GM19438 (cell line): ENCODE measurements around the gene SLC5A11.

Experiments used
- ATAC-seq: cut with Tn5 transposase; IDR thresholded peaks from one replicate; pipeline ENCODE4 v1.9.1; 2021; ENCODE audit warnings: low read depth; ENCODE audit not compliant: unreplicated experiment

SLC5A11 gene

DNA sequence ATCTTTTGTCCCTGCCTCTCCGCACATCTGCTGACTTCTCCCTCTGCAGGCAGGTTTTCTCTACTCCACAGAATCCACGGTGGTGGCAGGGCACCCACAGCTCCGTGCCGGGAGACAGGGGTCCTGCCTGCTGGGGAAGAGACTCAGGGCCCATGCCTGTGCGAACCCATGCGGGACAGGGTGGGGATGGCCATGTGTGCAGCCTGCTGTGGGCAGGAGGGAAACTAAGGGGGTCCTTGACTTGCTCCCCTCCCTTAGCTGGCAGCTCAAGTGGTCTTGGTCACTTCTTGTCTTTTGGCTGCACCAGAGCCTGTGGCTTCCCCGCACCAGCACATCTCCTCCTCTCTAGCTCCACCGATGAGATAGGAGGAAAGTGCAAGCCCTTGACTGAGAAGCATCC lies 69.8 kb downstream of the SLC5A11 start:
- ATAC-seq = no peak

DNA sequence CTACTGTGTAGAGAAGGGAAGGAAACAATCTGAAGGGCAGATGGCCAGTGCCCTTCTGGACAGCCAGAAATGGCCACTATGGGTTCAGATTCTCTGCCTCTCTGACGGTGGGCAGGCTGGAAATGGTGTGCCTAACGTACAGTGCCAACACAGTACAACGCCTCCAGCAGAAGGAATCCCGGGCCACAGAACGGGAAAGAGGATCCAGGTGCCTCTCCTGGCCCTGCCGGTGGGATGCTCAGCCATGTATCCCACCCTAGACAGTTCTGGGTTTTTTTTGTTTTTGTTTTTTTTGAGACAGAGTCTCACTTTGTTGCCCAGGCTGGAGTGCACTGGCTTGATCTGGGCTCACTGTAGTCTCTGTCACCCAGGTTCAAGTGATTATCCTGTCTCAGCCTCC lies 71.5 kb downstream of the SLC5A11 start:
- no peak for ATAC-seq

DNA sequence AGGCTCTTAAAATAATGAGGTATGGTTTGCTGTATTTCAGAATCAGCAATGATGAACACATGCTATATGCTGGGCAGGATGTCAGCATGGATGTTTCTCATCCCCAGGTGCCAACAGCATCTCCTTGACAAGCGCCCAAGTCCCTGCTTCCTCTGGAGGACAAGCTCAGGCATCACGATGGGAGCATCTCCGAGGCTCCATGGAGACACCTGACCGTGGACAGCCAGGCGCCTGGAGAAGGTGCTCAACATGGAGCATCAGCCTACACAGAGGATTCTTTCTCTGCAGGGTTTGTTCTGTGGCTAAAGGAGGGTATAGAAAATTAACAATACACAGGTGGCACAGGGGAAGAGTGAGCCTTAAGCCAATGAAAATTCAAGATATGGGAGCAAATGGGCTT lies 72.1 kb downstream of the SLC5A11 start:
- ATAC-seq = no peak

DNA sequence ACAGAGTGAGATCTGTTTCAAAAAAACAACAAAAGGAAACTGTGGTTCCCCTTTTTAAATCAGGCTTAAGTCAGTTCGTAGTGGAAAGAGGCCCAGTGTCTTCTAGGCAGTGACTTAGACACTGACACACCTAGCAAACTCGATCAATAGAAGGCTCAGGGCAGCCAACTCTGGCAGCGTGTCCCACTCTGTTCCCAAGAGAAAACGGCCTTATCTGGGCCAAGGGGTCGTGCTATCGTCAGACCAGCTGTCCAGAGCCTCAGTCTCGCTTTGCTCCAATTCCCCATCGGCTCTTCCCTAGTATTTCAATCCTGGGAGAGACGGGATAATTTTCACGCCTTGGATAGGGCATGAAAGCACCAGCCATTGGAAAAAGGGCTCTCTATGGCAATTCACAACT lies 72.9 kb downstream of the SLC5A11 start:
- no peak for ATAC-seq

DNA sequence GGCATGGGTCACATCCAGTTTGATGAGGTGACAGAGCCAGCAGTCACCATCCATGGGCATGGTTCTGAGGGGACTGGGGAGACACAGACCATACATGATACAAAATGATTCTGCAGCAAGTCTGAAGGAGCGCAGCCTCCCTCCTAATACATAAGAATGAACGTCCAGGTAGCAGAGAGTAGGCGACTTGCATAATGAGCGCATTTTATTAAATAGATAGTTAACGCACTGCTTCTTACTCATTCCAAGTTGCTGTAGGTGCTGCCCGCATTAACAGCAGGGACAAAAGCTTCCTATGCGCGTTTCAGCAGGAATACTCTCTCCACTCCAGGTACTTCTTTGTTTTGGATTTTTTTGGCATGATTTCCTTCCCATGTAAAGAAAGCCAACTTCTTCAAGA lies 73.8 kb downstream of the SLC5A11 start:
- ATAC-seq = no peak

DNA sequence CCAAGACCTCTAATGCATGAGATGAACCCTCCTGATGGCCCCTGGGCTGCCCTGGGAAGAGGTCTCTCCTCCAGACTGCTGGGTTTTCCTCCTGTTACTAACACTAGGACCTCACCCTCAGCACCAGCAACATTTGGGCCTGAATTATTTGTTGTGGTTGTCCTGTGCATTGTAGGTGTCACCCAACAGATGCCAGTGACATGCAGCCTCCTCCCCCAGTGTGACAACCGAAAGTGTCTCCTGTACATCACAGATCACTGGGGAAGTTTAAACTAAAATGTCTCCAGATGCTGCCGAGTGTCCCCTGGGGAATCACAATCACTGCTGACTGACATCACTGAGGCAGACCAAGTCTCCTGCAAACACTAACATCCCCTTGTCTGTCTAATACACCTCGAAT lies 74.8 kb downstream of the SLC5A11 start:
- no peak for ATAC-seq

DNA sequence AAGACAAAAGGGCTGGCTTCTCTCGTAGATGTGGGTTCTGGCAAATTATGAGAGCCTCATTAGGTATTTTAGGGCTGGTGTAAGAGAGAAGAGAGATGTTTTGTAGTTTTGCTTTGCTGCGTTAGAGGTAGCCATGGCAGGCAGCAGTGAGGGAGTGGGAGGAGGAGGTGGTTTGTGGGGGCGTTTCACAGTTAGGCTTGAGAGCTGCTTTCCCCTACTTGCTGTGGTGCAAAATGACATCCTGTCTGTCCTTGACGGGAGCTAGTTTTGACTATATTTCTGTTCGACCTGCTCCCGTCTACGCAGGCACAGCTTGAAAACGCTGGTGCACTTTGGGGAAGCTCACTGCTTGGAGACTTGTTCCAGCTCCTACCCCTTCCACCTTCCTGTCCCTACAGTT lies 75.5 kb downstream of the SLC5A11 start:
- ATAC-seq = no peak

DNA sequence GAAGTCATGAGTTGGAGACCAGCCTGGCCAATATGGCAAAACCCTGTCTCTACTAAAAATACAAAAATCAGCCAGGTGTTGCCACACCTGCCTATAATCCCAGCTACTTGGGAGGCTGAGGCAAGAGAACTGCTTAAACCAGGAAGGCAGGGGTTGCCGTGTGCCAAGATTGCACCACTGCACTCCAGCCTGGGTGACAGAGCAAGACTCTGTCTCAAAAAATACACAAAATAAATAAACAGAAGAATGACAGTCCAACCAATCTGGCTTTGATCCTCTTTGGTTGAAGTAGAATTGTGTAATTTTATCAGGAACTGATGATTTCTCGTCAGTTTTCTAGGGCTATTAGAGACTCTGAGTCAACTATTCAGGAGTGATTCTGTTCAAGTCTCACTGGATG lies 79.4 kb downstream of the SLC5A11 start:
- no peak for ATAC-seq

DNA sequence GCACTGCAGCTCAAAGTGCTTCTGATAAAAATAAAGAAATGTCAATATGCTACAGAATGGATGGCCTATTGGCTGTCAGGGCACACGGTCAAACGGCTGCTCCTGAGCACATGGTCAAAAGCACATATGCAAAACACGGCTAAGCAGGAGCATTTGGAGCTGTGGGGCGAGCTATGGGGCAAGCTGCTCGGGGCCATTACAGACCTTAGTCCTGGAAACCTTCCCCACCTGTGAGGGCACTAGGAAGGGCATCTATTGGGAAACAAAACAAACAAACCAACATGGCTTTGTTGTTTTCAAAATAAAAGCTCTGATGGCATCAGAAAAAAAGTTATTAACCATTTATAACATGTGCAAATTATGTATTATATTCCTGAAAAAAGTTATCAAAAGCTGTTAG lies 83.6 kb downstream of the SLC5A11 start:
- ATAC-seq = no peak

DNA sequence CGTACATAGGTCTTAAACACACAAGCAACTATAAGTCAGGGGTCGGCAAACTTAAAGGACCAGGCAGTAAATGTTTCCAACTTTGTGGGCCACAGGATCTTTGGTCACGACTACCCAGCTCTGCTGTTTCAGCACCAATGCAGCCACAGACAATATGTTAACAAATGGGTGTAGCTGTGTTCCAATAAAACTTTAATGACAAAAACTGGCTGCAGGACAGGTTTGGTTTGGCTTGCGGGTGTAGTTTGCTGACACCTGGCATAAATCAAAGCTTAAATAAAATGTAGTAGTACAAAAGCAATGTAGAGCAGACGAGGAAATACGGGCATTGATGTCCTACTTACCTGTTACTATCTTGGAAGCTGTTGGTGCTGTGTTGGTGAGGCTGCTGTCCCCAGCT lies 84.7 kb downstream of the SLC5A11 start:
- ATAC-seq = no peak

DNA sequence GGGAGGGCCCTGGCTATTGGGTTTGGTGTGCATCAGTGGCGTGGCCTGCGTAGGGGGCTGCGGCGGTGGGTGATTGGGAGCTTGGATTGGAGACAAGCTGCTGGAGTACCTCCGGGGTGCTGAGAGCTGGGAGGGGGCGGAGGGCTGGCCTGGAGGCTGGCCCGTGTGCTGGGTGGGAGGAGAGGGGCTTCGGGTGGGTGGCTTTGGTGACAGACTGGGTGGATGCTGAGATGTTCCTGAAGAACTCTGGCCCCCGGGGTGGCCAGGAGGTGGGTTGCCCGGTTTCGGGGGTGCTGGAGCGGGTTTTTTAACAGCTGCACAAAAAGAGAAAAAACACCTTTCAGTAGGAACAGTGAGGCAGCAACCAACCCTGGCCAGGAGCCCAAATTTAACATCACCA lies 85.3 kb downstream of the SLC5A11 start:
- no peak for ATAC-seq

DNA sequence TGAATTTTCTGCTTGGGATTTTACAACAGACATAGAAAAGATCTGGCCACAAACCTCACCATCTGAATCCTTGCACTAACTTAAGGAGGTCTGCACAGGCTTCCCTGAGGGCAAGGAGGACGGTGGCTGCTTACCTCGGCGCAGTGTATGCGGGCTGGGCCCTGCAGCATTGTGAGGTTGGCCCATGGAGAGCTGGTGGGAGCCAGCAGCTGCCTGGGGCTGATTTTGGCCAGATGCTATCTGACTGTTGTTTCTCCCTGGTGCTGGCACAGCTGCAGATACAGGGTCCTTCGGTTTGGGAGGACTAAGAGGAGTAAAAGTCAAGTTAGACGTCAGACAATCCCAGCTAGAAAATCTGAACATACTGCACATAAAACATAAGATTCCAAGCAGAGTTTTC lies 89.6 kb downstream of the SLC5A11 start:
- ATAC-seq = no peak

DNA sequence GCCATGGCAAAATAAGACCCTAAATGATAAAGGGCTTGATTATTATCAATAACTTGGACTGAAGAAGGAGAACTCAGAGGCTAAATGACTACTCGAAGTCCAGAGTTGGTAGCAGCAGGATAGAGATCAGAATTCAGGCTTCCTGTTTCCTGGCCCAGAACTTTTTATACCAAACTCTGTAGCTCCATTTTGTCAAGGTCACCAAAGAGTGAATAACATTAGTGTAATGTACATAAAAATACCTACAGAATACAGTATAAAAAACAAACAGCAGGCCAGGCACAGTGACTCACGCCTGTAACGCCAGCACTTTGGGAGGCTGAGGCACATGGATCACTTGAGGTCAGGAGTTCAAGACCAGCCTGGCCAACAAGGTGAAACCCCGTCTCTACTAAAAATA lies 90.4 kb downstream of the SLC5A11 start:
- ATAC-seq = no peak

DNA sequence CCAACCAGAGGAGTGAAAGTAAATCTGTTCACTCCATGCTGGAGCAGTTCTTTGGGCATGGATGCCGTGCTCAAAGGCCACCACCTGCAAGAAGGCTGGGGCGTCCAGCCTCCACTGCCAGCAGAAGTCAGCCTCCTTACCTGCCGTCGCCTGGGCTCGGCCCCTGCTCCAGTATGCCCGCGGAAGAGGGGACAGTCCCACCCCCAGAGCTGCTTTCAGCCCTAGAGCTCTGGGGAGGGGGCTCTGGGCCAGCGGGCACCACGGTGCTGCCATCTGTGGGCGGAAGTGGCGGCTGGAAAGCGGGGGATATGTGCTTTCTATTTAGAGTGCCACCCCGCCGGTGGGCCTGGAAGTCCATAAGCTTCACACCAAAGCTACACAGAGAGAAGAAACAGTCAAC lies 93.5 kb downstream of the SLC5A11 start:
- ATAC-seq = no peak

DNA sequence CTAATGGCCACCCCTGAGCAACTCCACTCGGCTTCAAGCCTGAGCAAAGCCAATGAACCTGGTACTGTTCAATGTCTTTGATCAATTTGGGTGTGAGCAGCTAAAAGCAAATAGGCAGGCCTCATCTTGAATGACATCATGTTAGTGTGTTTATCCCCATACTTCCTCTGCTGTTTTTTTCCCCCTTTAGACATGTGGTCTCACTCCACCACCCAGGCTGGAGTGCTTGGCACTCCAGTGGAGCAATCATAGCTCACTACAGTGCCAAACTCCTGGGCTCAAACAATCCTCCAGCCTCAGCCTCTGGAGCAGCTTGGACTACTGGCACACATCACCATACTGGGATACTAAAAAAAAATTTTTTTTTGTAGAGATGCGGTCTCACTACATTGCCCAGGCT lies 94.0 kb downstream of the SLC5A11 start:
- ATAC-seq = no peak

DNA sequence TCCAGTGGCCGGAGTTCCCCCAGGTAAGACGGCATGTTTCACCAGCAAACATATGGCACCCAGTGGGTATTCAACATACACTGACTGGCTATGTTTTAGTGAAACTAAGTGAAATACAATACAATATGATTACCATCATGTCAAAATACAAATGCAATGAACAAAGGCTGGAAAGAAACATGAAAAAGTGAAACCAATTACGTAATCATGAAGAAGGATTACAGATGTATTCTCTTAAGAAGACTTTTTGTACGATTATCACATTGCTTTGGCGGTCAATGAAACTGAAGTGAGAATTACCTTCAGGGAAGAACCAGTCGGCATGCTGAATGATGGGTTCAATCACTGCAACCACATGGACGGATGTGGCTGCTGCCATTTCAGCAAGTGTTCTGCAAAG lies 97.7 kb downstream of the SLC5A11 start:
- no peak for ATAC-seq

DNA sequence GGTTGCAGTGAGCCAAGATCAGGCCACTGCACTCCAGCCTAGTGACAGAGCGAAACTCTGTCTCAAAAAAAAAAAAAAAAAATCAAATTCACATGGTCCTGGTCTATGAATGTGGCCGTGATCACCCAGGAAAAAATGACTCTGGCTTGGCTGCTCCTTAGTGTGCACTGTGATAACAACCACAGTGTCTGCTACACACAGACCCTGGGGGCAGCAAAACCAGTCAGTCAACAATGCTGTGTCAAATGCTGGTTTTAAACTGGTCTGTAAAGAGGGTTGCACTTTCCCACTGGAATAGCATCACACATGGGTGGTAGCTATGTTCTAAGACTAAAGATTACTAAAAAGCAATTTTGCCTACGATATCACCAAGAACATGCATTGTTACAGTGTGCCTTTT lies 98.4 kb downstream of the SLC5A11 start:
- ATAC-seq = no peak

DNA sequence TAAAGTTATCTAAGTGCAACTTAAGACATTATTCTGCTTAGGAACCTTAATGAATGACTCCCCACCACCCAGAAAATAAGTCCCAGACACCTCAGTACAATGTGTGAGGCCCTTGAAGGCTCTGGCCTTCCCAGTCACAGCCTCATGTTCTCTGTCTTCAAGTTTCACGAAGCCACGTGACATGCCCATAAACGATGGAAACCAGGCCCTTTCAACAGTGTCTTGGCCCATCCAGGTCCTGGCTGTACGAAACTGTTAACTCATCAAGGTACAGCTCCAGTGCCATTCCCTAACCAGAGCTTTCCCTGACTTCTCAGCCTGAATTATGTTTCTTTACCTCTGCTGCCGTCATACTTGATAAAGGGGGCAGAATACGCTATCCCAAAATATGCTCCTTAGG lies 100.4 kb downstream of the SLC5A11 start:
- ATAC-seq = no peak

DNA sequence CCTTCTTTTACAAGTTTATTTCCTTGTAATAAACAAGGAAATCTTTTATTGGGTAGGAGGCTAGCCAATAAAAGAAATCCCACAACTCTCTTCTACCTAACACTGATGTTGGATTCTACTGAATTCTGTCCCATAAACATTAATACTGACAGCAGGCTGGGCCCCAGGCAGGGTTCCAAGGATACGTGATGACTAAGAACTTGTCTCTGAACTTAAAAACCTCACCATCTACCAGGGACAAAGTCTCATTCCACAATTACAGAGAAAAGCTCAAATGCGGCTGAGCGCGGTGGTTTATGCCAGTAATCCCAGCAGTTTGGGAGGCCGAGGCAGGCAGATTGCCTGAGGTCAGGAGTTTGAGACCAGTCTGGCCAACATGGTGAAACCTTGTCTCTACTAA lies 104.5 kb downstream of the SLC5A11 start:
- no peak for ATAC-seq

DNA sequence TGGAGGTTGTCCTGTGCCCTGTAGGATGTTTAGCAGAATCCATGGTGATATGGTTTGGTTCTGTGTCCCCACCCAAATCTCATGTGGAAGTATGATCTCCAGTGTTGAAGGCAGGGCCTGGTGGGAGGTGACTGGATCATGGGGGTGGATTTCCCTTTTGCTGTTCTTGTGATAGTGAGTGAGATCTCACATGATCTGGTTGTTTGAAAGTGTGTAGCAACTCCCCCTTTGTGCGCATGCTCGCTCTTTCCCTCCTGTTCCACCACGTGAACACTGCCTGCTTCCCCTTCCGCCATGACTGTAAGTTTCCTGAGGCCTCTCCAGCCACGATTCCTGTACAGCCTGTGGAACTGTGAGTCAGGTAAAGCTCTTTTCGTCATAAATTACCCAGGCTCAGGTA lies 107.5 kb downstream of the SLC5A11 start:
- ATAC-seq = no peak

DNA sequence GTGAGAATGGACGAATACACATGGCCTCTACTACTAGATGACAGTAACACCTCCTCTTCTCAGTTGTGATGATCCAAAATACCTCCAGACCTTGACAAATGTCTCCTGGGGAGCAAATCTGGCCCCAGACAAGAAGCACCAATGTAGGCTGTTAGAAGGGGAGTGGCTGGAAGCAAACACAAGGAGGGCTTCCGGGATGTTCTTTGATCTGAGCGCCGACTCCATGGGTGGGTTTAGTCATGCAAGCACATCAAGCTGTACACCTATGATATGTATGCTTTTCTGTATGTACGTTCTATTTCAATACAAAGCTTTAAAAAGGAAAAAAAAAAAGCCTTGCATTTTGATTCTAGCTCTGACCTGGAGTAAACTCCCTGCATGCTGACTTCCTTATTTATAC lies 108.0 kb downstream of the SLC5A11 start:
- no peak for ATAC-seq

DNA sequence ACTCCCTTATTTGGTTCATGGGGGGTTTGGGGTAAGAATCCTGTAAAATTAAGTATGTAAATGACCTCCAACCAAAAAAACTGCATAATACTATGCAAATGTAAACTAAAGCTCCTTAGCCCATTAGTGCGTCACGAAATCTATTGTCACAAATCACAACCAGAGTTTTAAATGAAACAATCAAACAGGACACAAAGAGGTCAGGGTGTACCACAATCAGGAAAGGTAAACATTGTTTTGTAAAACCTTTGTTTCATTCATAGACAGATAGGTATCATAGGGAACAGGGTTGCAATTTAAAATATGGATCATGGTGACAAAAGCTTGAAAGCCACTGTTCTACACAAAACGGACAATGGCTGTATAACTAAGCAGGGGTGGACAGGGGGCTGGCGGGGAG lies 108.4 kb downstream of the SLC5A11 start:
- no peak for ATAC-seq

DNA sequence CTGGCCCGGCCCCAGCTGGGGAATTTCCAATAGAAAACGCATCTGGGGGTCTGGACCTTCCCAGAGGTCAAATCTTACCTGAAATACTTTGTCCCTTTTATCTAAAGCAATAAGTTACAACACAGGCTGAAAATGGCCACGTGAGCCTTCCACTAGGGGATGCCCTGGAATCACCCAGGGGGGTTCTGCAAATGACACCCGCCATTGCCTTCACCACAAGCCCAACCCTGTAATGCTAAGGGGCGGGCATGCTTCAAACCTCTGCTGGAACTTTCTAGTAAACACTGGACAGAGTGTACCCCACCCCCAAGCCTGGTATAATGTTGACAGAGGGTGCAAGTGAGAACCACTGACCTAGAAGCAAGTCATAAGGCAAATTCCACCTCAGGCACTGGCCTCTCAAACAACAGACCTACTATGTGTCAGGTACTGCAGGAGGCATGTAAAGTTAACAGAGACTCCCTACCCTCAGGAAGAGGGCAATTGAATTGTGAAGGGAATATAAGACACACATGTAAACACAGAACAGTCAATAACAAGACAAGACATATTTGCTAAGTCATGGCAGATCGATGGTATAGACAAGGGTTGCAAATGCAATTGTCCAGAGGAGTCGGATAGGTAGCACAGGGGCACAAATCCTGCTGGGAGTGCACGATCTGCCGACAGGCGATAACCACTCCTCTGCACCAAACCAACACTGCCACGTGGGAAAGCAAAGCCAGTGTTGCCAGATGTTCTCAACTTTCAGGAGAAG lies 110.4 kb downstream of the SLC5A11 start:
- ATAC-seq = no peak
